ENCODE measurements around the gene LTB4R. TPM values are rescaled to one million over a fixed set of nuclear protein-coding genes. Genes with fewer than 3 reads are reported as not detected.

The LTB4R gene
- total RNA-seq, 1 donor = 1.5 TPM

DNA sequence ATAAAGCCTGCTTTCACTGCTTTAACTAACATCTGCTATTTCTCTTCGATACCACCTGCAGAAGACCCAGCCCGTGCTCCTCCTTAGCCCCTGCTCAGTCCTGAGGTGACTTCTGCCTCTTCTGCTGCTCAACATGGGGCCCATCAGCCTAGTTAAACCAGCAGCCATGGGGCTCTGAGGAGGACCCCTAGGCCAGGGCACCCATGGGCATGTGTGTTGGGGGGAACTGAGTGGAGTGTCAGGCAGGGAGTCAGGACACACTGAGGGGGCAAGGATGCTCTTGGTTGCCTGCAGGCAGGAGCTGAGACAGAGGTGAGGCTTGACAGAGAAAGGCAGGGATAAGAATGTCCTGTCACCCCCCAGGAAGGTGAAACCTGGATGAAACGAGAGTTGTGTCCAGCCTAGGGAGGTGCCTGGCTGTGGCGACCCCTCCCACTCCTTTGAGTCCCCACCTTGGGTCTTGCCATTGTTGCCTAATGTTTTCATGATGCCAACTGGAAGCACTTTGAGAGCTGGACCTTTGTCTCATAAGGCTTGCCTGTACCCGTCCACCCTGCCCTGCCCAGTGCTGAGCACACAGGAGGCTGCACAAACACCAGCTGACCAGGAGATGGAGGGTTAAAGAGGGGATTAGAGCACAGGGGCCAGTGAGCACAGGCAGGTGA is 27.4 kb upstream of the LTB4R start:
- no peak for TF ChIP-seq CTCF (IDR thresholded peaks at IDR 0.05; ENCODE audit: insufficient read depth, low read length)
- DNase-seq (ENCODE audit: low read depth) = no peak
- no peak overlapping the region for H3K4me3 ChIP-seq (ENCODE audit: low read depth, low read length)

DNA sequence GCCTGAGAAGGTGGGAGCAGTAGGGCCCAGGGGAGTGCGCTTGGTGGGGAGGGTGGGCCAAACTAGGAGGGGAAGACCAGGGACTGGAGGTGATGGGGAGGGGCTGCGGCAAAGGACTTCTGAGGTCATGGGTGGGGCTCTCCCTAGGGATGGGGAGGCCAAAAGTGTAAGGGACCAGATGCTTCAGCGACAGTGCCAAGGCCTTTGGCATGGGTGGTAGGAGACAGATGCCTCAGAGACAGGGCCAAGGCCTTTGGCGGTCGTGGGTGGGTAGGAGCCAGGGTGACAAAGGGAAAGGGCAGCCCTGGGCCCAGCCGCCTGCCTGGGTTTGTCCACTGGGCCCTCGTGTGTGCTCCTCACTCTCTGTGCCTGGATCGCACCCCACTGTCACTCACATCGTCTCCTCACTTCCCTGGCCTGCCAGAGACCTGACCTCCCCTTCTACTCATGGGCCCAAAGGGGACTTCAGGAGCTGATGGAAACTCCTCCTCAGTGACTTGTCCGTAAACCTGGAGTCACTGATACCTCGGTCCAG is 26.7 kb upstream of the LTB4R start:
- DNase-seq (ENCODE audit: low read depth) = no peak
- no peak for TF ChIP-seq CTCF (IDR thresholded peaks at IDR 0.05; ENCODE audit: insufficient read depth, low read length)
- no peak overlapping the region for H3K4me3 ChIP-seq (ENCODE audit: low read depth, low read length)

DNA sequence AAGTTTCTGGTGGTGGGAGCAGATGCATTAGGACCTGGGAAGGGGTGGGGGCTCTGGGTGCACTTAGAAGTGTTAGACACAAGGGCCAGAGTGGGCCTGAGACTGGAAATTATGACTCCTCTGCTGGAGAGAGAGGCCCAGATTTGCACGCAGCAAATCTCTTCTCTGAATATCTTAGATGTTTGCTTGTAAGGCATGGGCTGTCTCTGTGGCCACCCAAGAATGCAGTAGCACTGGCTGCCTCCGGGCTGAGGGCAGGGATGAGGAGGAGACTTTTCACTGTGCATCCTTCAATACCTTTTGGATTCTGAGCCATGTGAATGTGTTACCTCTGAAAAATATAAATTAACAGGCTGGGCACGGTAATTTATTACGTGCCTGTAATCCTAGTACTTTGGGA is 26.0 kb upstream of the LTB4R start:
- H3K4me3 ChIP-seq (ENCODE audit: low read depth, low read length) = no peak overlapping the region
- TF ChIP-seq CTCF (IDR thresholded peaks at IDR 0.05; ENCODE audit: insufficient read depth, low read length) = no peak
- DNase-seq (ENCODE audit: low read depth) = no peak

GRCh38 chr14:24286996-24287395 is 24.3 kb upstream of the LTB4R start:
- no peak for DNase-seq (ENCODE audit: low read depth)
- no peak for TF ChIP-seq CTCF (IDR thresholded peaks at IDR 0.05; ENCODE audit: insufficient read depth, low read length)
- H3K4me3 ChIP-seq (ENCODE audit: low read depth, low read length) = no peak overlapping the region

GRCh38 chr14:24289649-24290280 is 21.5 kb upstream of the LTB4R start:
- TF ChIP-seq CTCF (IDR thresholded peaks at IDR 0.05; ENCODE audit: insufficient read depth, low read length) = no peak
- no peak for DNase-seq (ENCODE audit: low read depth)
- H3K4me3 ChIP-seq (ENCODE audit: low read depth, low read length) = no peak overlapping the region

GRCh38 chr14:24290746-24291145 is 20.6 kb upstream of the LTB4R start:
- no peak for TF ChIP-seq CTCF (IDR thresholded peaks at IDR 0.05; ENCODE audit: insufficient read depth, low read length)
- no peak overlapping the region for H3K4me3 ChIP-seq (ENCODE audit: low read depth, low read length)
- no peak for DNase-seq (ENCODE audit: low read depth)

All from fibroblast of the aortic adventitia (primary cell).